HL-60 (cell line): ENCODE results near the gene DLG3.

Experiments used
- DNase-seq, 2 experiments: peaks; one replicate each; pipeline ENCODE4 v3.0.0-alpha.2; 2010 to 2020; ENCODE audit warnings: low read depth in 1 of 2, low spot score in 1 of 2
- H3K27ac ChIP-seq: fragments of 250-450 bp; sonication (Bioruptor Pico); replicated peaks from 2 replicates; pipeline ENCODE4 v1.5.1; 2020; ENCODE audit warnings: mild to moderate bottlenecking, moderate library complexity
- H3K27me3 ChIP-seq: fragments of 250-450 bp; sonication (Bioruptor Pico); 2 replicates; pipeline ENCODE4 v1.5.1; 2021; ENCODE audit warnings: mild to moderate bottlenecking, moderate library complexity; ENCODE audit not compliant: insufficient read depth, poor library complexity, severe bottlenecking
- H3K4me3 ChIP-seq: replicated peaks from 2 replicates; pipeline ENCODE4 v1.5.1; 2011; ENCODE audit warnings: mild to moderate bottlenecking, control low read depth, low read length; ENCODE audit not compliant: insufficient read depth
- CTCF ChIP-seq: IDR thresholded peaks from one replicate; pipeline ENCODE4 v1.5.1; 2011; ENCODE audit warnings: low read length, control low read depth, inconsistent platforms; ENCODE audit not compliant: insufficient read depth
- GABPA ChIP-seq: IDR thresholded peaks from 2 replicates; pipeline ENCODE4 v1.6.1; 2012; ENCODE audit warnings: low read depth
- POLR2AphosphoS5 ChIP-seq: IDR thresholded peaks from 2 replicates; pipeline ENCODE4 v1.6.1; 2012; ENCODE audit warnings: low read depth
- REST ChIP-seq: IDR thresholded peaks from 2 replicates; pipeline ENCODE4 v1.6.1; 2012; ENCODE audit warnings: low read depth; ENCODE audit not compliant: insufficient replicate concordance
- SPI1 ChIP-seq: IDR thresholded peaks from 2 replicates; pipeline ENCODE4 v1.6.1; 2012; ENCODE audit warnings: low read depth, mild to moderate bottlenecking, borderline replicate concordance

Gene DLG3

GRCh38 chrX:70479247-70479921 lies 34.7 kb downstream of the DLG3 start:
- H3K27me3 ChIP-seq, result no peaks in the 10 kb centered on the region
- DNase-seq, result no peak
- H3K4me3 ChIP-seq, result no peak overlapping the region
- H3K27ac ChIP-seq, result no peak overlapping the region
- no peak for TF ChIP-seq CTCF

- DNase-seq, result no peak
- no peak for TF ChIP-seq CTCF
- TF ChIP-seq REST, result no peak
- TF ChIP-seq SPI1, result no peak
- no peak for TF ChIP-seq POLR2AphosphoS5
- no peak for TF ChIP-seq GABPA
- H3K4me3 ChIP-seq, result no peak overlapping the region
- no peaks in the 10 kb centered on the region for H3K27me3 ChIP-seq
- H3K27ac ChIP-seq, result no peak overlapping the region
Observed at GRCh38 chrX:70479922-70480659, 35.5 kb downstream of the DLG3 start.

GRCh38 chrX:70480660-70481018 lies 36.0 kb downstream of the DLG3 start:
- Histone ChIP-seq H3K4me3 (no peak overlapping the region), H3K27me3 (no peaks in the 10 kb centered on the region), H3K27ac (no peak overlapping the region)
- DNase-seq, result no peak
- TF ChIP-seq SPI1 (no peak), CTCF (no peak), REST (no peak), GABPA (no peak), POLR2AphosphoS5 (no peak)
